Measurements from ENCODE around the gene LRP10. TPM values are rescaled to one million over a fixed set of nuclear protein-coding genes. Genes with fewer than 3 reads are reported as not detected.

Gene LRP10
- total RNA-seq, 1 donor from 2014 or later: 83.3 TPM

- ChIA-PET POLR2A (interaction anchor here (0.5 to 3.6 kb wide), 17 partner anchors 9 to 177 kb away, joined by 3 to 29 read pairs (median 6); partner anchors contain the start of genes LRP10, OXA1L and PRMT5), CTCF (interaction anchor here (1.1 to 2.6 kb wide), 7 partner anchors 23 to 273 kb away, joined by 3 to 10 read pairs (median 4); partner anchors contain the start of gene OXA1L)
- TF ChIP-seq CTCF (IDR thresholded peaks at IDR 0.05): no peak
- Mint-ChIP-seq H3K4me3 (peak within 1 kb of the TSS; percentile 93), H3K27me3 (no peaks in the 10 kb centered on the region), H3K27ac (peak within 1 kb of the TSS; percentile 97), H3K9me3 (no peaks in the 10 kb centered on the region), H3K4me1 (peaks cover 27% of the 10 kb centered on the region), H3K36me3 (ENCODE audit: low read depth) (peaks cover 43% of the 10 kb centered on the region)
- ATAC-seq (ENCODE audit: low read depth): peak; percentile 94
- intact Hi-C loops (cut with micrococcal nuclease): loop anchor here (1.0 kb wide), 4 partner anchors 7 to 274 kb away; partner anchors contain the start of genes LRP10 and OXA1L
- DNase-seq: peak; percentile 76
These were observed 41.7 kb upstream of the LRP10 start, which contains the start of gene MRPL52 for GRCh38 chr14:22829661-22830442. Gene MRPL52 (plus strand): TSS chr14:22829887. CDS start chr14:22829913, 26 bp downstream.

DNA sequence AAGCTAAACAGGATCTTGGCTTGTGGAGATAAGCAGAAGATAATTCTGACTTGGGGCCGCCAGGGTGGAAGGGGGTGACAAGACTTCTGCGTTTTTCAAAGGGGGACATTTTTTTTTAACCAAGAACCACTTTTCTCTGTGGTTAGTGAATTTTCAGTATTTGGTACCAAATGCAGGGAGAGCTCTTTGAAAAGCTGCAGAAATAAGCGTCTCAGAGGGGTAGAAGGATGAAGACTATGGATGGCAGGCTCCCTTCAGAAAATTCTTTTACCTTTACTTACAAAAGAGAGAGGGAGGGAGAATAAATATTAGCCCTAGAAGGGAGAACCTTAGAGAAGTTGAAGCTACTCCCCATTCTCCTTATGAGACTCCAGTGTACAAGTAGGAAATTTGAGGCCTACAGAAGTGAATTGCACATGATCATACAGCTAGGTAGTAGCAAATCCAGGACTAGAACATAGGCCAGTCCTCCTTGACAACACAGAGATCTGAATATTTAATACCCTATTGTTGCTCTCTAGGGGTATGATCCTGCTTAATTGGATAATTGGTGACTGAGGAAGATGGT is 41.0 kb upstream of the LRP10 start:
- no peaks in the 10 kb centered on the region for H3K9me3 Mint-ChIP-seq
- ChIA-PET POLR2A (interaction anchor here (0.5 to 3.6 kb wide), 16 partner anchors 9 to 177 kb away, joined by 3 to 29 read pairs (median 8); partner anchors contain the start of genes LRP10, OXA1L and PRMT5), CTCF (interaction anchor here (1.1 to 2.6 kb wide), 7 partner anchors 23 to 274 kb away, joined by 3 to 10 read pairs (median 4); partner anchors contain the start of gene OXA1L)
- DNase-seq (no peak), ATAC-seq (ENCODE audit: low read depth) (peak; percentile 13)
- intact Hi-C loops (cut with micrococcal nuclease): no loop called here
- peaks cover 49% of the 10 kb centered on the region for H3K36me3 Mint-ChIP-seq (ENCODE audit: low read depth)
- H3K27me3 Mint-ChIP-seq: no peaks in the 10 kb centered on the region
- TF ChIP-seq CTCF (IDR thresholded peaks at IDR 0.05): no peak
- peaks cover 23% of the 10 kb centered on the region for H3K4me1 Mint-ChIP-seq
- H3K27ac Mint-ChIP-seq: peak overlapping the region; percentile 97
- peak overlapping the region; percentile 93 for H3K4me3 Mint-ChIP-seq

- CTCF ChIA-PET: interaction anchor here (2.0 to 4.2 kb wide), 3 partner anchors 13 to 265 kb away, joined by 7 to 17 read pairs (median 10); no protein-coding TSS in a partner anchor
- Mint-ChIP-seq H3K36me3 (ENCODE audit: low read depth) (peaks cover 42% of the 10 kb centered on the region), H3K9me3 (no peaks in the 10 kb centered on the region), H3K27ac (no peak overlapping the region), H3K4me3 (peak overlapping the region; percentile 88), H3K27me3 (peaks cover 2% of the 10 kb centered on the region), H3K4me1 (peaks cover 23% of the 10 kb centered on the region)
- intact Hi-C loops (cut with micrococcal nuclease): no loop called here
- no peak for TF ChIP-seq CTCF (IDR thresholded peaks at IDR 0.05)
- ATAC-seq (ENCODE audit: low read depth) (no peak), DNase-seq (no peak)
- POLR2A ChIA-PET: interaction anchor here (0.7 to 4.7 kb wide), 6 partner anchors 12 to 75 kb away, joined by 3 to 33 read pairs (median 8); partner anchors contain the start of gene OXA1L
These were observed 36.0 kb upstream of the LRP10 start for GRCh38 chr14:22835505-22835904.

DNA sequence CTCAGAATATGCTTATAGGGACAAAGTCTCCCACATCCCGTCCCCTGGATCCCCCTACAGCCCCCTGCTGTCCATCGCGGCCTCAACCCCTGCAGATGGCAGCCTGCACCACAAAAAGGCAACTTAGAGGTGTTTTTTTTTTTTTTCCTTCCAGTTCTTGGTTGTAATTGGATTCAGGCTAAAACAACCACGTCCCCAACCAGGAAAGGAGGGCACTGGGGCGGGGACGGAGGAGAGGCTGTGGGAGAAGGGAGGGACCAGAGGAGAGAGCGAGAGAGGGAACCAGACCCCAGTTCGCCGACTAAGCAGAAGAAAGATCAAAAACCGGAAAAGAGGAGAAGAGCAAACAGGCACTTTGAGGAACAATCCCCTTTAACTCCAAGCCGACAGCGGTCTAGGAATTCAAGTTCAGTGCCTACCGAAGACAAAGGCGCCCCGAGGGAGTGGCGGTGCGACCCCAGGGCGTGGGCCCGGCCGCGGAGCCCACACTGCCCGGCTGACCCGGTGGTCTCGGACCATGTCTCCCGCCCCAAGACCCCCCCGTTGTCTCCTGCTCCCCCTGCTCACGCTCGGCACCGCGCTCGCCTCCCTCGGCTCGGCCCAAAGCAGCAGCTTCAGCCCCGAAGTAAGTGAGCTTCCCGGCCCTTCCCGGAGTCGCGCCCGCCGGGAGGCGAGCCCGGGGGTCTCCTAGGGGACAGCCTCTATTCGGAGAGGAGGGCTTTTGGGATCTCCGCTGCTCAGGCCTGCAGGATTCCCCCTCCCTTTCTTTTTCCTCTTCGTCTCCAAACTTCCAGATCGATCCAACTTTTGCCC is 35.0 kb upstream of the LRP10 start, which contains the start of gene MMP14:
Gene MMP14 (plus strand): TSS at position 285 of the 813 bp plus-strand sequence. CDS start 233 bp downstream, at position 518.
- intact Hi-C loops (cut with micrococcal nuclease): loop anchor here (1.0 kb wide), 1 partner anchor 7 kb away; the partner anchor contains the start of gene MRPL52

More for the DNA sequence above, 35.0 kb upstream of the LRP10 start, which contains the start of gene MMP14:
- no peak for TF ChIP-seq CTCF (IDR thresholded peaks at IDR 0.05)
- Mint-ChIP-seq H3K27me3 (peaks cover 2% of the 10 kb centered on the region), H3K4me1 (peaks cover 17% of the 10 kb centered on the region), H3K9me3 (no peaks in the 10 kb centered on the region), H3K27ac (peak within 1 kb of the TSS; percentile 76), H3K4me3 (peak within 1 kb of the TSS; percentile 88), H3K36me3 (ENCODE audit: low read depth) (peaks cover 35% of the 10 kb centered on the region)
- ATAC-seq (ENCODE audit: low read depth) (peak; percentile 38), DNase-seq (no peak)
- POLR2A ChIA-PET: interaction anchor here (0.5 to 4.7 kb wide), 15 partner anchors 8 to 275 kb away, joined by 3 to 33 read pairs (median 5); partner anchors contain the start of genes LRP10, OXA1L and RBM23
- CTCF ChIA-PET: interaction anchor here (1.0 to 4.2 kb wide), 5 partner anchors 14 to 266 kb away, joined by 3 to 17 read pairs (median 5); partner anchors contain the start of gene OXA1L

All from activated B cell treated with CpG ODN at 0.5 μM for 24 hours (primary cell).